Measurements from ENCODE around the gene RAB42.
A peak's percentile ranks its signal among the peaks of the same experiment; 100 is the strongest.

GRCh38 chr1:28577738-28578536 lies 14.1 kb upstream of the RAB42 start:
- no peak; the same call in 1 of the 2 replicates for TF ChIP-seq POLR2A (IDR thresholded peaks at IDR 0.05; ENCODE audit: low read depth, low read length)
- peak; percentile 48; the same call in 1 of the 2 replicates for TF ChIP-seq POLR2AphosphoS5 (IDR thresholded peaks at IDR 0.05; ENCODE audit: low read depth, low read length)
- TF ChIP-seq TAF1 (IDR thresholded peaks at IDR 0.05; ENCODE audit: low read depth, low read length) = no peak

Data from GM12891 (cell line).